SK-N-SH (cell line): ENCODE data around the gene MYL2. TPM values are rescaled to one million over a fixed set of nuclear protein-coding genes. Genes with fewer than 3 reads are reported as not detected.

Source experiments
- CTCF ChIA-PET: fragments of 300-600, 350-600 bp; formaldehyde crosslinking; extraction: SDS; loops from one replicate; lab custom pipeline; 2021; lab: Yijun Ruan, JAX
- POLR2A ChIA-PET: fragments of 350-600 bp; sonication (Branson Sonifier 250); formaldehyde crosslinking; extraction: SDS; loops from one replicate; lab custom pipeline; 2020; ENCODE audit warnings: antibody characterized with exemption, inconsistent platforms; lab: Yijun Ruan, JAX
- DNase-seq: peaks from one replicate; pipeline ENCODE4 v3.0.0; 2012
- H2AFZ ChIP-seq: fragments of 200-600 bp; sonication (generic); 2 replicates; pipeline ENCODE4 v1.8.1; 2016; ENCODE audit warnings: antibody characterized with exemption, mild to moderate bottlenecking, low read depth
- H3F3A ChIP-seq: fragments of 200-600 bp; sonication (generic); replicated peaks from 2 replicates; pipeline ENCODE3; 2016; ENCODE audit warnings: antibody characterized with exemption, mild to moderate bottlenecking; ENCODE audit not compliant: insufficient read depth
- H3K27ac ChIP-seq, 2 experiments: fragments of 200-500 bp in 1 of 2; fragments of 200-600 bp in 1 of 2; sonication (Bioruptor generic) in 1 of 2; sonication (generic), shearing (Covaris generic) in 1 of 2; 2 replicates each; pipeline versions ENCODE4 v1.5.1 to v1.6.1; 2014 to 2016; ENCODE audit warnings: low read depth in 2 of 2, inconsistent platforms in 1 of 2, low read length in 1 of 2, mild to moderate bottlenecking in 1 of 2, mixed read lengths in 1 of 2
- H3K27me3 ChIP-seq: fragments of 200-600 bp; sonication (generic), shearing (Covaris generic); 2 replicates; pipeline ENCODE4 v1.6.1; 2016; ENCODE audit warnings: mixed run types; ENCODE audit not compliant: insufficient read depth
- H3K36me3 ChIP-seq, 2 experiments: fragments of 200-500 bp in 1 of 2; fragments of 200-600 bp in 1 of 2; sonication (Bioruptor generic) in 1 of 2; sonication (generic) in 1 of 2; replicated peaks in 1 of 2; 2 replicates each; pipeline versions ENCODE3 to v1.5.1; 2014 to 2016; ENCODE audit warnings: low read length in 1 of 2, mild to moderate bottlenecking in 1 of 2; ENCODE audit not compliant: insufficient read depth in 2 of 2, control insufficient read depth in 1 of 2
- H3K4me1 ChIP-seq, 2 experiments: fragments of 200-500 bp in 1 of 2; fragments of 200-600 bp in 1 of 2; sonication (Bioruptor generic) in 1 of 2; sonication (generic), shearing (Covaris generic) in 1 of 2; 2 replicates each; pipeline versions ENCODE4 v1.5.1 to v1.6.1; 2014 to 2016; ENCODE audit warnings: low read depth in 1 of 2, low read length in 1 of 2, mixed run types in 1 of 2; ENCODE audit not compliant: insufficient read depth in 2 of 2, control insufficient read depth in 1 of 2
- H3K4me2 ChIP-seq: fragments of 200-600 bp; sonication (generic), shearing (Covaris generic); 2 replicates; pipeline ENCODE4 v1.6.1; 2017; ENCODE audit warnings: mixed run types
- H3K4me3 ChIP-seq, 2 experiments: fragments of 200-500 bp in 1 of 2; fragments of 200-600 bp in 1 of 2; sonication (Bioruptor generic) in 1 of 2; sonication (generic), shearing (Covaris generic) in 1 of 2; 2 replicates each; pipeline versions ENCODE4 v1.5.1 to v1.8.1; 2014 to 2016; ENCODE audit warnings: low read depth in 2 of 2, inconsistent platforms in 1 of 2, low read length in 1 of 2, mild to moderate bottlenecking in 1 of 2, mixed read lengths in 1 of 2, moderate library complexity in 1 of 2
- H3K79me2 ChIP-seq: fragments of 200-600 bp; sonication (generic); 2 replicates; pipeline ENCODE4 v1.8.1; 2017; ENCODE audit warnings: mild to moderate bottlenecking; ENCODE audit not compliant: insufficient read depth
- H3K9ac ChIP-seq: fragments of 200-600 bp; sonication (generic); 2 replicates; pipeline ENCODE4 v1.6.1; 2017; ENCODE audit warnings: mixed run types
- H3K9me2 ChIP-seq: fragments of 200-600 bp; sonication (generic); 2 replicates; pipeline ENCODE4 v1.6.1; 2017; ENCODE audit warnings: mixed run types
- H3K9me3 ChIP-seq: fragments of 200-600 bp; sonication (generic); 2 replicates; pipeline ENCODE4 v1.6.1; 2017; ENCODE audit warnings: mixed run types, mild to moderate bottlenecking, moderate library complexity
- H4K20me1 ChIP-seq: fragments of 200-600 bp; sonication (generic); 2 replicates; pipeline ENCODE4 v1.6.1; 2017; ENCODE audit warnings: mild to moderate bottlenecking, mixed run types; ENCODE audit not compliant: insufficient read depth
- ELF1 ChIP-seq: IDR thresholded peaks from 2 replicates; pipeline ENCODE4 v1.4.0; 2012
- EP300 ChIP-seq, 2 experiments: IDR thresholded peaks; 2 replicates each; pipeline versions ENCODE4 v1.4.0 to v1.6.1; 2012; ENCODE audit warnings: borderline replicate concordance in 1 of 2, low read depth in 1 of 2, low read length in 1 of 2
- FOXM1 ChIP-seq: IDR thresholded peaks from 2 replicates; pipeline ENCODE4 v1.4.0; 2012; ENCODE audit warnings: low read depth, mild to moderate bottlenecking
- GABPA ChIP-seq: IDR thresholded peaks from 2 replicates; pipeline ENCODE4 v1.4.0; 2012; ENCODE audit warnings: low read depth, mild to moderate bottlenecking
- GATA2 ChIP-seq: sonication (generic); formaldehyde crosslinking; IDR thresholded peaks from 2 replicates; pipeline ENCODE4 v1.5.0; 2020; ENCODE audit warnings: mild to moderate bottlenecking, missing genetic modification reagents
- IRF3 ChIP-seq: fragments of 150-350 bp; IDR thresholded peaks from 2 replicates; pipeline ENCODE4 v1.6.1; 2016; ENCODE audit warnings: mild to moderate bottlenecking, low read depth, low read length
- NRF1 ChIP-seq: IDR thresholded peaks from 2 replicates; pipeline ENCODE4 v1.6.1; 2012; ENCODE audit warnings: low read depth, mild to moderate bottlenecking, low read length
- RAD21 ChIP-seq: IDR thresholded peaks from 2 replicates; pipeline ENCODE4 v1.6.1; 2012; ENCODE audit warnings: mild to moderate bottlenecking, low read length
- RCOR1 ChIP-seq: fragments of 150-350 bp; IDR thresholded peaks from 2 replicates; pipeline ENCODE4 v1.6.1; 2017; ENCODE audit warnings: antibody characterized with exemption, low read length
- RFX5 ChIP-seq: IDR thresholded peaks from 2 replicates; pipeline ENCODE4 v1.6.1; 2012; ENCODE audit warnings: mild to moderate bottlenecking, improper control_type of control experiment, low read length
- TAF1 ChIP-seq: IDR thresholded peaks from 2 replicates; pipeline ENCODE4 v1.6.1; 2012; ENCODE audit warnings: low read depth, mild to moderate bottlenecking, low read length, moderate library complexity, borderline replicate concordance
- TCF12 ChIP-seq: IDR thresholded peaks from 2 replicates; pipeline ENCODE4 v1.4.0; 2012
- USF1 ChIP-seq: IDR thresholded peaks from 2 replicates; pipeline ENCODE4 v1.4.0; 2012; ENCODE audit warnings: low read depth, borderline replicate concordance
- WGBS: methylation state at CpG from one replicate; pipeline ENCODE4 v1.1.6; 2017; ENCODE audit warnings: low lambda C conversion rate; 5-methylcytosine and 5-hydroxymethylcytosine counted together
- polyA plus RNA-seq, 3 experiments: library from polyadenylated mRNA; depleted of rRNA; stranded (reverse); fragments of >200 nt; gene quantifications; 2 replicates each; pipeline ENCODE4 v1.2.3, GENCODE V29; 2012
- TF ChIP-seq, protein P1 (sequence below): IDR thresholded peaks from 2 replicates; pipeline ENCODE4 v1.4.0; 2012; ENCODE audit warnings: low read depth
- TF ChIP-seq, protein P2 (sequence below): fragments of 200-600 bp; sonication (generic); IDR thresholded peaks from 2 replicates; pipeline ENCODE4 v1.6.1; 2017; ENCODE audit warnings: antibody characterized with exemption, mild to moderate bottlenecking, moderate library complexity
- TF ChIP-seq, protein P3 (sequence below): fragments of 150-350 bp; IDR thresholded peaks from 2 replicates; pipeline ENCODE4 v1.6.1; 2017; ENCODE audit warnings: antibody characterized with exemption, low read length, low read depth, borderline replicate concordance

The MYL2 gene
- polyA plus RNA-seq, 1 of the 3 experiments (the other 2 are of a cell fraction), result not detected

DNA sequence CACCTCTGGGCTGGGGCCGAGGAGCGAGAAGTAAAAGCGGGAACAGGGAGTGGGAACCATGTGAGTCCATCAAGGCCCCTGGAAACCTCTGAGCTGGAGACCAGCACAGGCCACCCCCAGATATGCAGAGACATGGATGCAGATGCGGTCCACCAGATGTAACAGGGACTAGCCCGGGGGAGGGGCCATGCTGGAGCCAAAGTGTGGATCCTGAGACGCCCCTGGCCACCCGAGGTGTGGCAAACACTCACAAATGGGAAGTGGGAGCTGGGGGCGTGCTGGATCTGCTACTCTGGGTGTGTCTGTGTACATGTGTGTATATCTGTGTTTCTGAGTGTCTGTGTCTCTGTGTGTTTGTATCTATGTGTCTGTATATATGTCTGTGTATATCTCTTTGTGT is 12.8 kb downstream of the MYL2 start:
- no peak overlapping the region for H2AFZ ChIP-seq
- H3K4me3 ChIP-seq, result no peak overlapping the region
- no peaks in the 10 kb centered on the region for H3K79me2 ChIP-seq
- no peaks in the 10 kb centered on the region; a peak in 1 of 4 replicates for H3K4me1 ChIP-seq
- no peaks in the 10 kb centered on the region for H3F3A ChIP-seq
- CTCF ChIA-PET, result interaction anchor here (0.8 to 1.9 kb wide), 2 partner anchors 13 to 20 kb away, joined by 3 to 7 read pairs; no protein-coding TSS in a partner anchor
- POLR2A ChIA-PET, result no interaction called here
- H3K9ac ChIP-seq, result no peak overlapping the region
- no peak overlapping the region for H3K4me2 ChIP-seq
- DNase-seq, result no peak
- no peaks in the 10 kb centered on the region for H3K27me3 ChIP-seq
- TF ChIP-seq TAF1, result no peak
- no peak for TF ChIP-seq GABPA
- no peak for TF ChIP-seq RAD21
- H3K9me3 ChIP-seq, result no peaks in the 10 kb centered on the region
- H3K9me2 ChIP-seq, result no peaks in the 10 kb centered on the region
- 70% methylated on average over 8 of the region's 8 CpGs for WGBS
- no peaks in the 10 kb centered on the region for H3K36me3 ChIP-seq
- no peaks in the 10 kb centered on the region for H4K20me1 ChIP-seq
- no peak overlapping the region for H3K27ac ChIP-seq

- no peaks in the 10 kb centered on the region for H4K20me1 ChIP-seq
- H3K4me2 ChIP-seq, result no peak overlapping the region
- H3K79me2 ChIP-seq, result no peaks in the 10 kb centered on the region
- WGBS, result 81% methylated on average over 4 of the region's 4 CpGs
- no peak overlapping the region for H2AFZ ChIP-seq
- H3K27ac ChIP-seq, result no peak overlapping the region
- no peaks in the 10 kb centered on the region; a peak in 1 of 4 replicates for H3K4me1 ChIP-seq
- ChIA-PET POLR2A (no interaction called here), CTCF (interaction anchor here (0.6 to 1.4 kb wide), 3 partner anchors 13 to 61 kb away, joined by 3 to 7 read pairs (median 3); no protein-coding TSS in a partner anchor)
- no peak for DNase-seq
- no peaks in the 10 kb centered on the region for H3F3A ChIP-seq
- H3K9me3 ChIP-seq, result no peaks in the 10 kb centered on the region
- H3K9ac ChIP-seq, result no peak overlapping the region
- H3K9me2 ChIP-seq, result no peaks in the 10 kb centered on the region
- no peak overlapping the region for H3K4me3 ChIP-seq
- TF ChIP-seq USF1 (no peak), FOXM1 (no peak), GABPA (no peak)
- TF ChIP-seq, protein P1, sequence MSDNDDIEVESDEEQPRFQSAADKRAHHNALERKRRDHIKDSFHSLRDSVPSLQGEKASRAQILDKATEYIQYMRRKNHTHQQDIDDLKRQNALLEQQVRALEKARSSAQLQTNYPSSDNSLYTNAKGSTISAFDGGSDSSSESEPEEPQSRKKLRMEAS, result no peak
- H3K36me3 ChIP-seq, result no peaks in the 10 kb centered on the region
- H3K27me3 ChIP-seq, result no peaks in the 10 kb centered on the region
Measured at GRCh38 chr12:110906985-110907384, 13.4 kb downstream of the MYL2 start.

- Histone ChIP-seq H3K9me2 (no peaks in the 10 kb centered on the region), H3F3A (no peaks in the 10 kb centered on the region), H3K79me2 (no peaks in the 10 kb centered on the region), H2AFZ (no peak overlapping the region), H4K20me1 (no peaks in the 10 kb centered on the region), H3K4me1 (no peaks in the 10 kb centered on the region; a peak in 1 of 4 replicates), H3K27ac (no peak overlapping the region), H3K36me3 (no peaks in the 10 kb centered on the region), H3K4me3 (no peak overlapping the region), H3K4me2 (no peak overlapping the region), H3K9ac (no peak overlapping the region), H3K27me3 (no peaks in the 10 kb centered on the region), H3K9me3 (no peaks in the 10 kb centered on the region)
- ChIA-PET CTCF (interaction anchor here (0.6 to 1.4 kb wide), 2 partner anchors 13 to 61 kb away, joined by 3 to 7 read pairs; no protein-coding TSS in a partner anchor), POLR2A (no interaction called here)
- DNase-seq, result no peak
- WGBS, result 84% methylated on average over 5 of the region's 5 CpGs
- TF ChIP-seq, protein P2, sequence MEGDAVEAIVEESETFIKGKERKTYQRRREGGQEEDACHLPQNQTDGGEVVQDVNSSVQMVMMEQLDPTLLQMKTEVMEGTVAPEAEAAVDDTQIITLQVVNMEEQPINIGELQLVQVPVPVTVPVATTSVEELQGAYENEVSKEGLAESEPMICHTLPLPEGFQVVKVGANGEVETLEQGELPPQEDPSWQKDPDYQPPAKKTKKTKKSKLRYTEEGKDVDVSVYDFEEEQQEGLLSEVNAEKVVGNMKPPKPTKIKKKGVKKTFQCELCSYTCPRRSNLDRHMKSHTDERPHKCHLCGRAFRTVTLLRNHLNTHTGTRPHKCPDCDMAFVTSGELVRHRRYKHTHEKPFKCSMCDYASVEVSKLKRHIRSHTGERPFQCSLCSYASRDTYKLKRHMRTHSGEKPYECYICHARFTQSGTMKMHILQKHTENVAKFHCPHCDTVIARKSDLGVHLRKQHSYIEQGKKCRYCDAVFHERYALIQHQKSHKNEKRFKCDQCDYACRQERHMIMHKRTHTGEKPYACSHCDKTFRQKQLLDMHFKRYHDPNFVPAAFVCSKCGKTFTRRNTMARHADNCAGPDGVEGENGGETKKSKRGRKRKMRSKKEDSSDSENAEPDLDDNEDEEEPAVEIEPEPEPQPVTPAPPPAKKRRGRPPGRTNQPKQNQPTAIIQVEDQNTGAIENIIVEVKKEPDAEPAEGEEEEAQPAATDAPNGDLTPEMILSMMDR, result no peak
- TF ChIP-seq RFX5, result no peak
- TF ChIP-seq RCOR1, result no peak
- no peak for TF ChIP-seq GATA2 (CRISPR knock-in tag)
- TF ChIP-seq NRF1, result no peak
- TF ChIP-seq, protein P1, result no peak
- TF ChIP-seq IRF3, result no peak
- TF ChIP-seq, protein P3, sequence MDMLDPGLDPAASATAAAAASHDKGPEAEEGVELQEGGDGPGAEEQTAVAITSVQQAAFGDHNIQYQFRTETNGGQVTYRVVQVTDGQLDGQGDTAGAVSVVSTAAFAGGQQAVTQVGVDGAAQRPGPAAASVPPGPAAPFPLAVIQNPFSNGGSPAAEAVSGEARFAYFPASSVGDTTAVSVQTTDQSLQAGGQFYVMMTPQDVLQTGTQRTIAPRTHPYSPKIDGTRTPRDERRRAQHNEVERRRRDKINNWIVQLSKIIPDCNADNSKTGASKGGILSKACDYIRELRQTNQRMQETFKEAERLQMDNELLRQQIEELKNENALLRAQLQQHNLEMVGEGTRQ, result no peak
- no peak for TF ChIP-seq ELF1
- no peak for TF ChIP-seq TCF12
- TF ChIP-seq EP300 (IDR thresholded peaks at IDR 0.05; ENCODE audit: borderline replicate concordance in 1 of 2, low read depth in 1 of 2, low read length in 1 of 2), result no peak
Measured at GRCh38 chr12:110906516-110906915, 13.9 kb downstream of the MYL2 start.
